Prostate gland (tissue), 2 donors: ENCODE results near the gene ALAD.

Experiments
- CTCF ChIP-seq, 4 experiments: fragments of 200-600 bp in 2 of 4; fragments of 450-650 bp in 2 of 4; sonication (generic) in 2 of 4; IDR thresholded peaks; 1 replicate in 3 of 4; 2 replicates in 1 of 4; pipeline ENCODE4 v1.5.1; 2016 to 2019; ENCODE audit warnings: antibody characterized with exemption in 4 of 4, mild to moderate bottlenecking in 2 of 4, moderate library complexity in 2 of 4
- POLR2A ChIP-seq: fragments of 450-650 bp; IDR thresholded peaks from one replicate; pipeline ENCODE4 v1.6.1; 2016; ENCODE audit warnings: antibody characterized with exemption, mild to moderate bottlenecking

- TF ChIP-seq CTCF (IDR thresholded peaks at IDR 0.05) = no peak
- no peak for TF ChIP-seq POLR2A
These were observed 1.4 kb downstream of the ALAD start for GRCh38 chr9:113399646-113400200.
